PC-3 (cell line): ENCODE measurements around the gene NPTX1.

Source experiments
- EZH2 ChIP-seq: fragments of 300-600 bp; sonication (generic); IDR thresholded peaks from one replicate; pipeline ENCODE4 v1.6.1; 2017; ENCODE audit warnings: antibody characterized with exemption, mild to moderate bottlenecking, low read length; ENCODE audit not compliant: unreplicated experiment
- TF ChIP-seq, protein P1 (sequence below): fragments of 300-600 bp; sonication (generic); conservative IDR thresholded peaks from 2 replicates; pipeline ENCODE4 v1.5.1; 2017; ENCODE audit warnings: antibody characterized with exemption, low read depth, mild to moderate bottlenecking, low read length

DNA sequence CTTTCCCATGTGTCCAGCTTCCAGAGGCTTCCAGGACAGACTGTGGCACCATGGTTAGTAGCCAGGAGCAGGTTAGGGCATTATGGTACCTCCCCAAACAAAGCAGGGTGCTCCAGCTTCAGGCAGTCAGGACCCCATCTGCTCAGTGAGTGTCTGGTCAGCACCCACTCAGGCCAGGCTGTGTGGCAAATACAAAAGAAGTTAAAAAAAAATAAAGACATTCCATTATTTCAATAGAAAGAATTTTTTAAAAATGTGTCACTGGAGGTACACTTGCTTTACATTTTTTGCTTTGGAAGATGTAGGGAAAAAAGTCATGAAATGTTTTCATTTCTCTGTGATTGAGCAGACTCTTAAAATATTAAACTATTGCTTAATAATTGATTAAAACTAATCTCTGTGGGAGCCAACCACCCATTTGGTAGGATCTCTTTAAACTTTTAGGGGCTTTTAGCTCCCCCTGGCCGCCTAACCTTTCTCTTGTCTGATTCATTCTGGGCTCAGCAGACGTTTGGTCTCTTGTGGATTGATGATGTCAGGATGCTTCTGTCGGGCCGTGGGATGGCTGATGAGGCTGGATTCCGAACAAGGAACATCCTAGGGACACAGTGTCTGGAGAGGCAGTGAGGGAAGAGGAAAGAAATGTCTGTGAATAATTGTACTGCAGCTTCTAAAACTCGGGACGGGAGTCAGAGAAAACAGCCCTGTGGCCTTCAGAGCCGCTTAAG, 28.4 kb upstream of the NPTX1 start:
- TF ChIP-seq, protein P1, sequence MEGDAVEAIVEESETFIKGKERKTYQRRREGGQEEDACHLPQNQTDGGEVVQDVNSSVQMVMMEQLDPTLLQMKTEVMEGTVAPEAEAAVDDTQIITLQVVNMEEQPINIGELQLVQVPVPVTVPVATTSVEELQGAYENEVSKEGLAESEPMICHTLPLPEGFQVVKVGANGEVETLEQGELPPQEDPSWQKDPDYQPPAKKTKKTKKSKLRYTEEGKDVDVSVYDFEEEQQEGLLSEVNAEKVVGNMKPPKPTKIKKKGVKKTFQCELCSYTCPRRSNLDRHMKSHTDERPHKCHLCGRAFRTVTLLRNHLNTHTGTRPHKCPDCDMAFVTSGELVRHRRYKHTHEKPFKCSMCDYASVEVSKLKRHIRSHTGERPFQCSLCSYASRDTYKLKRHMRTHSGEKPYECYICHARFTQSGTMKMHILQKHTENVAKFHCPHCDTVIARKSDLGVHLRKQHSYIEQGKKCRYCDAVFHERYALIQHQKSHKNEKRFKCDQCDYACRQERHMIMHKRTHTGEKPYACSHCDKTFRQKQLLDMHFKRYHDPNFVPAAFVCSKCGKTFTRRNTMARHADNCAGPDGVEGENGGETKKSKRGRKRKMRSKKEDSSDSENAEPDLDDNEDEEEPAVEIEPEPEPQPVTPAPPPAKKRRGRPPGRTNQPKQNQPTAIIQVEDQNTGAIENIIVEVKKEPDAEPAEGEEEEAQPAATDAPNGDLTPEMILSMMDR, result no peak
- TF ChIP-seq EZH2, result no peak
